ELF-1 (cell line): ENCODE measurements around the gene CLDN14.

Source experiments
- DNase-seq: peaks from one replicate; pipeline ENCODE4 v3.0.0-alpha.2; 2016; ENCODE audit warnings: low read depth, low spot score

Gene CLDN14, protein sequence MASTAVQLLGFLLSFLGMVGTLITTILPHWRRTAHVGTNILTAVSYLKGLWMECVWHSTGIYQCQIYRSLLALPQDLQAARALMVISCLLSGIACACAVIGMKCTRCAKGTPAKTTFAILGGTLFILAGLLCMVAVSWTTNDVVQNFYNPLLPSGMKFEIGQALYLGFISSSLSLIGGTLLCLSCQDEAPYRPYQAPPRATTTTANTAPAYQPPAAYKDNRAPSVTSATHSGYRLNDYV

GRCh38 chr21:36479415-36480402, at the start of gene CLDN14:
TSS of gene CLDN14 (minus strand) at chr21:36480122. CDS start at chr21:36461695, 18,427 bp downstream.
- DNase-seq, result no peak

- DNase-seq, result no peak
These were observed 48.8 kb upstream of the CLDN14 start for GRCh38 chr21:36528716-36529115.

- DNase-seq, result no peak
These were observed 47.4 kb upstream of the CLDN14 start for GRCh38 chr21:36527317-36527716.

DNA sequence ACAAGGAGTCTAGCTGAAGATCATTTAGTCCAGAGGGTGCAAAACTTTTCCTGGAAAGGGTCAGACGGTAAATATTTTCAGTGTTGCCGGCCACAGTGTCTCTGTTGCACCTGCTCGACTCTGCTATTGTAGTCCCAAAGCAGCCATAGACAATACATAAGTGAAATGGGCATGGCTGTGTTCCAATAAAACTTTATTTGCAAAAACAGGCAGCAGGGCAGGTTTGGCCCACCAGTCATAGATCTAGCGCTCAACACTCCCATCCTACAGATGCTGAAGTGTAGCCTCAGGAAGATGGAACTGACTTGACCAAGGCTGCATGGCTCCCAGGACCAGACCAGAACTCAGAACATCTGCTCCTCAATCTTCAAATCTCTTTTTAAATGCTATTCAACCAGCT, 46.2 kb upstream of the CLDN14 start:
- DNase-seq, result no peak

DNA sequence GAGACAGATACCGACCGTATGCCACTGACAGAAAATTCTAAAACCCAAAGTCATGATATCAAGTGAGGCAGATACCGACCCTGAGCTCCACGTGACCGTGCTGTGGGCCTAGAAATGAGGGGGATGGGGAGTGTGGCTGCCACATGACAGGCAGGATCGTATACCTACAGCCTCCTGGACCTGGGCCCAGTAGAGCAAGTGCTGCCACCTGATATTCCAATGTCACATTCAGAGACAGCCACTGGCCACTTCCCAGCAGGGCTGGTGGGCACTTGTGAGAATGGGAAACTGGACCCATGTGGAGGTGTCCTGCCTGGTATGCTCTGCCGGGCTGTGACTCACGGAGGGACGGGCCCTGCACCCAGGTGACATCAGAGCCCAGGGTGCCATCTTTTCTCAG, 44.6 kb upstream of the CLDN14 start:
- DNase-seq, result no peak

GRCh38 chr21:36522219-36522808, 42.4 kb upstream of the CLDN14 start:
- DNase-seq, result no peak

DNA sequence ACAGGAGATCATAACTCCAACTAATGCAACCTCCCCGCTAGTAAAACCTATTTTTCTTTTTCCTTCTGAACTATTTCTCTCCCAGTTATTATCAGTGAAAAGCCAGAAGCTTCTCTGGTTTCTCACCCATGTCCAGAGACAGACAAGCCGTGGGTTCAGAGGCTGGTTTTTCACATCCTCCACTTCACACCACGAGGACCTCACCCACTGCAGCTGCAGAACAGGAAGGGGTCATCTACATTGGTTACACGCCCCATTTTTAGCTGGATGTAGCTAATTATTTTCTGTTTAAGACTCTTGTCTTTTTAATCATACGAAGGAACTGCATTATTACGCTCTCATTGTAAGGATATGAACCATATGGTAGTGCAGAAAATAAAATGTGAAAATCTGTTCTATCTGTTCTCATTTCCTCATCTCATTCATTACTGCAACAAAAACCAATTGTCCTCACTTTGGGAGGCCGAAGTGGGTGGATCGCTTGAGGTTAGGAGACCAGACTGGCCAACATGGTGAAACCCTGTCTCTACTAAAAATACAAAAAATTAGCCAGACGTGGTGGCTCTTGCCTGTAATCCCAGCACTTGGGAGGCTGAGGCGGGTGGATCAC, 39.1 kb upstream of the CLDN14 start:
- no peak for DNase-seq

DNA sequence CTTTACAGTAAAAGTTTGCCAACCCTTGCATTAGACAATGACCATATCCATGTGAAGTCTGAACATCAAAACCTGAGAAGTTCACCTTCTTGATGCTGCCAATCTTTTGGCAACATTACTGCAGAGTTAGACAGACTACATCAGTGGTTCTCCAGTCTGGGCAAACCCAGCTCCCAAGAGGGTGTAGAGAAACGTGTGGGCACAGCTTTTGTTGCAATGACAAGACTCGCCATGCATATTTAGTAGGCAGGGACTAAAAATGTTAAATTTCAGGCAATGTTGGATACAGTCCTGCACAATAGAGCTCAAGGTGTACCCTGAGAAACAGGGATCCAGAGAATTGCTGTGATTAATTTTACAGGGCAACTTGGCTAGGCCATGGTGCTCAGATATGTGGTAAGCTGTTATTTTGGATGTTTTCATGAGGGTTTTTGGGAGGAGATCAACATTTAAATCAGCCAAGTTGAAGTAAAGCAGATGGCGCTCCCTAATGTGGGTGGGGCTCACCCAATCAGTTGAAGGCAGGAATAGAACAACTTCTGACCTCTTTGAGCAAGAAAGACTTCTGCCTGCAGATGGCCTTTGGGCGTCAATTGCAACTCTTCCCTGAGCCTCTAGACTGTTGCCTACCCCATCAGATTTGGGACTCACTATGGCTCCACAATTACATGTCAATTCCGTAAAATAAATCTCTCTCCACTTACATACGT, 37.6 kb upstream of the CLDN14 start:
- no peak for DNase-seq

- DNase-seq, result no peak
These were observed 36.4 kb upstream of the CLDN14 start for GRCh38 chr21:36516281-36516680.

DNA sequence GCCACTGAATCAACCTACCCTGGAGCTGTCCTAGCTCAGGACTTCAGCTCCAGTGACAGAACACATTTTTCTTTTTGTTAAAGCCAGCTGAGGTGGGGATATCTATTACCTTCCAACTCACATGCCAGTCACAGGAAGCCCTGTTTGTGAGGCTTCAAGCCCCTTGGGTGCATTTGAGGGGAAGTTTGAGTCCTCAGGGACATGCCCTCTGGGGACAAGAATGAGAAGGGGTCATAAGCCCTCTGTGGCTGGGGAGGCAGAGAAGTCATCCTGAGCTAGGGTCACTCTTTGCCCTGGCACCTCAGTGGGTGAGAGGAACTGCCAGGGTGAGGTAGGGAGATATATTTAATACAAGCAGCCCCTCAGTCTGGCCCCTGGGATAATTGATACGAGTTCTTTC, 33.5 kb upstream of the CLDN14 start:
- DNase-seq, result no peak

GRCh38 chr21:36512971-36513370, 33.0 kb upstream of the CLDN14 start:
- DNase-seq, result no peak

DNA sequence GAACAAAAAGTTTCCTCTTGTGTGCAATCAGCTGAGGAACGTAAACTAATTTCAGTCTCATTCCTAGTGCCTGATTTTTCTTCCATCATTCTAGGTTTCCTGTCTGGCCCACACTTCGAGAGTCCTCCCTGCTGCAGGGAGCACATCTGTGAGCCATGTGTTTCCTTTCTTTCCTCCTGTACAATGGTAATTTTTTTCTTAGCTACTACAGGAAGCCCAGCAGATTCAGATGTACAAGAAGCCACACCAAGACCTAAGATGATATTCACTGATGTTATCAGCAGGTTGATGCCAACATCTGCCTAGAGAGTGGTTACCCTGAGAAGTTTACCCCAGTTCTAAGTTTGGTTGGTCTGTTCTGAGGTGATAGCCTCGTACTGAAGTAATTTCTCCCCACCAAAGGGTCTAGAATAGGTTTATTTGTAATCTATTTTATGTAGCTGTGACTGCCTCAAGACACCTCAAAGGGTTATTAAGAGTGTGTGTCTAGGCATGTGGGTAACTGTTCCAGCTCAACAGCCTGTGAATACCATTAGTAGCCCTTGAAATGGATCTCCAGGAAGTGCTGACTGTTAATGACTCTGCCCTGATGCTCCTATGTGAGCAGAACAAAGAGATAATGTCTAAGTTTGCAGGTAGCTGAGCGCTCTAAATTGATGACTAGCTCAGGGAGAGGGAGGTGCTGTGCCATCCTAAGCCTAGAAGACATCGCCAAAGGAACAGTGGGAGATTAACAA, 31.7 kb upstream of the CLDN14 start:
- no peak for DNase-seq

GRCh38 chr21:36510911-36511310, 31.0 kb upstream of the CLDN14 start:
- no peak for DNase-seq

DNA sequence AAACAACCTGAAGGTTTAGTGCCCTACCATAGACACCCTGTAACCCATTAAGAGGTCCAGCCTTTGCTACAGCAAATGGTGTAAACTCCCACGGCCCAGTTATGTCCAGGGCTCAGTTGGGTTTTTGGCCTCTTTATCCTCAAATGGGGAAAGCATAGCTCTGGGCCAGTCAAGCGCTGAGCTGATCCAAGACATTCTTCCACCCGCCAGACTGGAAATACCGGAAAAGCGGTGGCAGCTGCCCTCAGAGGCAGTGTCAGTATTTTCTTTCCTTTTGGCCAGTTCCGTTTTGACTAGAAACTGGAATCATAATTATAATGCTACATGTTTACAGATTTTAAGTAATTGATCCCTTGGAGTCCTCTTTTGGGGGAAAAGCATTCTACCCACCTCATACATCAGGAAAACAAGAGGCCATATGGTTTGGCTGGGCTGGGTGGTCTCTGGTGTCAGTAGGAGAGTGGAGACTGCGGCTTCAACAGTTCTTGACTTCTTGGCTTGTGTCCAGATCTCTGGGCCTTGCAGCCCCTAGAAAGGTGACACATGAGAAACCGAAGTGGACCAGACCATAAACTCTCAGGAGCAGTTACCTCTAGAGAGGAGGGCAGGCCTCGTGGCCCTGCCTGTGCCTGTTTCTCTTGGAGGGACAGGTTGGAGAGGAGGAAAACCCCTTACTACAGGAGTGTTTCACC, 30.2 kb upstream of the CLDN14 start:
- DNase-seq, result peak; percentile 78

DNA sequence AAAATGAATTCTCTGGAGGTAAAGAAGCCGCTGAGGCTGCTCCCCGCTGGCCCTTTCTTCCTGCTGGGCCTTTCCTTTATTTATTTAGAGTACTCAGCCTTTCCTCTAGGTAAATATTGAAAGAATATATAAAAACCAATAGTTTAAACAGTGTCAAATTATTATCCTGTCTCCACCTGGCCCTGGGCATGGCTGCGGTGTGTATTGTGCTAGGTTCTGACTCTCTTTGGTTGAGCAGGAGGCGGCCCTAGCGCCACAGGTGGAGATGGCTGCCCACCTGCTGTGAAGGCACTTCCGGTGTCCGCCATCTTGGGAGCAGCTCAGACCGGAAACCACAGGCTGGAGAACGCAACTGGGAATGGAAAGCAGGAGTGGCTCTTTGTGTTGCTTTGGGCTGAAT, 29.0 kb upstream of the CLDN14 start:
- DNase-seq, result peak; percentile 24

DNA sequence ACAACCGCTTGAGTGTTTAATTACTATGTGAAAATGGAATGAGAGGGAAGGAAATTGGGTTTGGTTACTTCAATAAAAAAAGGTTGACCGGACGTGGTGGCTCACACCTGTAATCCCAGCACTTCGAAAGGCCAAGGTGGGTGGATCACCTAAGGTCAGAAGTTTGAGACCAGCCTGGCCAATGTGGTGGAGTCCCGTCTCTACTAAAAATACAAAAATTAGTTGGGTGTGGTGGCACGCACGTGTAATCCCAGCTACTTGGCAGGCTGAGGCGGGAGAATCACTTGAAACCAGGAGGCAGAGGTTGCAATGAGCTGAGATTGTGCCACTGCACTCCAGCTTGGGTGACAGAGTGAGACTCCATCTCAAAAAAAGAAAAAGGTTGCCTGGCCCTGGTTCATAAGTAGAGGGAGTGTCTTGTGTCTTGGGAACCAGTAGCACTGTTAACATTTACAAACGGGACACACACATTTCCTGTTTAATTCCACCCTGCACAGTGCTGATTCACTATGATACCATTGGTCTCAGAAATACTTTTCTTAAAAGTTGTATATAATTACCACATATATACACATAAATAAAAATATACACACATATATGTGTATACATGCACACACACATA, 27.6 kb upstream of the CLDN14 start:
- DNase-seq, result no peak

DNA sequence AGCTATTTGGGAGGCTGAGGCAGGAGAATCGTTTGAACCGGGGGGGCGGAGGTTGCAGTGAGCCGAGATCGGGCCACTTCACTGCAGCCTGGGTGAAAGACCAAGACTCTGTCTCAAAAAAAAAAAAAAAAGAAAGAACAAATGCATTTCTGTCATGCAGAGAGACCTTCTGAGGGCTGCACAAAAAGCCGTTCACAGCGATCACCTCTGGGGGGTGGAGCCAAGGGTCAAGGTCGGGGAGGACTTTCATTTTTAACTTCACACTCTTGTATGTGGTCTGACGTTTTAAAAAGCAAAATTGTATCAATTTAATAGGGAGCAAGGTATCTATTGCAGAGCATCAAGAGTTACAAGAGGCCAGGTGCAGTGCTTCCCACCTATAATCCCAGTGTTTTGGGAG, 26.6 kb upstream of the CLDN14 start:
- DNase-seq, result no peak

DNA sequence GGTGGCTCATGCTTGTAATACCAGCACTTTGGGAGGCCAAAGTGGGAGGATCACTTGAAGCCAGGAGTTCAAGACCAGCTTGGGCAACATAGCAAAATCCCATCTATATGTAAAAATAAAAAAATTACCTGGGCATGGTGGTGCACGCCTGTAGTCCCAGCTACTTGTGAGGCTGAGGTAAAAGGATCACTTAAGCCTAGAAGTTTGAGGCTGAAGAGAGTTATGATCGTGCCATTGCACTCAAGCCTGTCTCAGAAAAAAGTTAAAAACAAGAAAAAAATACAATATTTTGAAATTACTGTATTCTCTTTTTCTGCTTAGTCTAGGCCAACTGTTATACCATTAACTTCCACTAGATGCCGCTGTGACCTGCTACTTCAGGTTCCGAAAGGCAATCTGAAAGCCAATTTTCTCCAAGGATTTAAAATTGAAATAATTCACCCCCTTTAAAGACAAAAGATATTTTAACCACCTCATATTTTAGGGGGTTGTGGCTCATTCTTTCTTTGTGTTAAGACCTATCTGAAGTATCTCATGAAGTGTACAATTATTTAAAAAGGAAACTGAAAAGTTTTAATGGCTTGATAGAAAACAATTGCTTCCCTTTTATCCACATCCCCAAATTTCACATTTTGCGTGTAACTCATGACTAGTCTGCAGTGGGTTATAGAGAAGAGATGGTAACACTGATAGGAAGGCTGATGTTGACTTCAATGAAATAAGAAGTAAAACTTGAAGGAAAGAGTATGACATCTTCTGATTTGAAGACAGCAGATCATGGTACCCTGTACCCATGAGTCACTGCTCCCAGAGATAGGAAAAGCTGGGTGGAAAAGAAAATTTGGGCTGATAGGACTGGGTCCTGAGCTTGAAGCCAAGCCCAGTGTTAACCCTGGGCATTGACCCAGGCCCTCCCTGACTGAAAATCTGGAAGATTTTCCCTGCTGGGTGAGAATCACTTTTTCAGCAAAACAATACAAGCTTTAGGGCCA, 24.4 kb upstream of the CLDN14 start:
- no peak for DNase-seq
